Adipocyte (in vitro differentiated cells): ENCODE measurements around the gene IPO5.
"Not testable (repeated sequence)": the region's sequence is repeated elsewhere in the genome, so short reads cannot be mapped to it uniquely, and the experiment has no call there.

Source experiments
- DNase-seq: peaks from one replicate; pipeline ENCODE4 v3.0.0-alpha.2; 2015; ENCODE audit warnings: low read depth
- H3K27me3 ChIP-seq: replicated peaks from 2 replicates; pipeline ENCODE4 v1.7.0; 2013; ENCODE audit warnings: mild to moderate bottlenecking, low read length, moderate library complexity; ENCODE audit not compliant: control insufficient read depth, insufficient read depth
- H3K36me3 ChIP-seq: 2 replicates; pipeline ENCODE4 v1.7.0; 2013; ENCODE audit warnings: low read length, mild to moderate bottlenecking, moderate library complexity; ENCODE audit not compliant: control insufficient read depth, insufficient read depth, severe bottlenecking
- H3K4me1 ChIP-seq: 2 replicates; pipeline ENCODE4 v1.7.0; 2013; ENCODE audit warnings: mild to moderate bottlenecking, low read length, moderate library complexity; ENCODE audit not compliant: control insufficient read depth, insufficient read depth
- H3K4me3 ChIP-seq: 2 replicates; pipeline ENCODE4 v1.7.0; 2013; ENCODE audit warnings: mild to moderate bottlenecking, low read length, moderate library complexity
- H3K9ac ChIP-seq: 2 replicates; pipeline ENCODE4 v1.7.0; 2013; ENCODE audit warnings: mild to moderate bottlenecking, low read length, moderate library complexity
- H3K9me3 ChIP-seq: 2 replicates; pipeline ENCODE4 v1.7.0; 2013; ENCODE audit warnings: mild to moderate bottlenecking, low read length, moderate library complexity; ENCODE audit not compliant: control insufficient read depth

The IPO5 gene

DNA sequence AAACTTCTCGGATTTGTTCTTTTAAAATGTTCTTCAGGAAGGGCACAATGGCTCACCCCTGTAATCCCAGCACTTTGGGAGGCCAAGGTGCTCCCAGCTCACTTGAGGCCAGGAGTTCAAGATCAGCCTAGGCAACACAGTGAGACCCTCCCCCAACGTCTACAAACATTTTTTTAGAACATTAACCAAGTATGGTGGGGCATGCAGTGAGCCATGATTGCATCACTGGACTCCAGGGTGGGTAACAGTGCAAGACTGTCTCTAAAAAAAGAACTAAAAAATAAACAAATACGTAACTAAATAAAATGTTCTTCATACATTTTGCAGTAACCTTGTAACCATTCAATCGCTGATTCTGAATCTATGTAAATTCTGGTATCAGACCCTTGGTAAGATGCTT is 2.1 kb upstream of the IPO5 start:
- no peaks in the 10 kb centered on the region for H3K27me3 ChIP-seq
- peaks cover 16% of the 10 kb centered on the region for H3K4me1 ChIP-seq
- no peak overlapping the region for H3K9ac ChIP-seq
- no peaks in the 10 kb centered on the region for H3K36me3 ChIP-seq
- H3K9me3 ChIP-seq: no peaks in the 10 kb centered on the region
- H3K4me3 ChIP-seq: no peak overlapping the region
- DNase-seq: no peak

DNA sequence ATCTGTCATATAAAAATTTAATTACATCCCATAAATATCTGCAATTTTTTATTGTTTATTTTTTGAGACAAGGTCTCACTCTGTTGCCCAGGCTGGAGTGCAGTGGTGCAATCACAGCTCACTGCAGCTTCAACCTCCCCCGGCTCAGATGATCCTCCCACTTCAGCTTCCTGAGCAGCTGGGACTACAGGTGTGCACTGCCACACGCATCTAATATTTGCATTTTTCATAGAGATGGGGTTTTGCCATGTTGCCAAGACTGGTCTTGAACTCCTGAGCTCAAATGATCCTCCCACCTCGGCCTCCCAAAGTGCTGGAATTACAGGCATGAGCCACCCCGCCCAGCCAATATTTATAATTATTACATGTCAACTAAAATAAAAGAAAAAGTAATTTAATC is 644 bp upstream of the IPO5 start:
- not testable (repeated sequence) for H3K4me3 ChIP-seq, DNase-seq, H3K36me3 ChIP-seq, H3K9ac ChIP-seq, H3K4me1 ChIP-seq, H3K27me3 ChIP-seq, H3K9me3 ChIP-seq

DNA sequence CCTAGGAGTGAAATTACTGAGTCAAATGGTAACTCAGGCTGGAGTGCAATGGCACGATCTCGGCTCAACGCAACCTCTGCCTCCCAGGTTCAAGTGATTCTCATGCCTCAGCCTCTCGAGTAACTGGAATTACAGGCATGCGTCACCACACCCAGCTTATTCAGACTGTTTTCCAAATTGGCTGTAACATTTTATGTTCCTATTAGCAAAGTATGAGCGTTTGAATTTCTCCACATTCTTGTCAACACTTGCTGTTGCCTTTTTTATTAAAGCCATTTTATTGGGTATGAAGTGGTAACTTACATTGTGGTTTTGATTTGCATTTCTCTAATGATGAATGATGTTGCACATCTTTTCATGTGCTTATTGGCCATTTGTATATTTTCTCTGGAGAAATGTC is 7.9 kb downstream of the IPO5 start:
- H3K4me3 ChIP-seq: no peak overlapping the region
- no peaks in the 10 kb centered on the region for H3K9me3 ChIP-seq
- no peaks in the 10 kb centered on the region for H3K36me3 ChIP-seq
- no peaks in the 10 kb centered on the region for H3K4me1 ChIP-seq
- DNase-seq: no peak
- H3K27me3 ChIP-seq: no peaks in the 10 kb centered on the region
- H3K9ac ChIP-seq: no peak overlapping the region

DNA sequence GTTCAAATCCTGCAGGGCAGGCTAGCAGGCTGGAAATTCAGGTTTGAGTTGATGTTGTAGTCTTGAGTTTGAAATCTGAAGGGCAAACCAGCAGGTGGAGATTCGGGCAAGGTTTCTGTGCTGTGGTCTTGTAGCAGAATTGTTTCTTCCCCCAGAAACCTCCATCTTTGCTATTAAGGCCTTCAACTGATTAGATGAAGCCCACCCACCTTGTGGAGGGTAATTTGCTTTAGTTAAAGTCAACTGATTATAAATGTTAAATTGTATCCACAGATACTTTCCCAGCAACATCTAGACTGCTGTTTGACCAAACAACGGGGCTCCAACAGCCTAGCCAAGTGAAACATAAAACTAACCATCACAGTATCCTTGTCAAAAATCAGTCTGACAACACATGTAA is 9.4 kb downstream of the IPO5 start:
- no peaks in the 10 kb centered on the region for H3K27me3 ChIP-seq
- no peak for DNase-seq
- no peaks in the 10 kb centered on the region for H3K9me3 ChIP-seq
- H3K36me3 ChIP-seq: no peaks in the 10 kb centered on the region
- H3K4me3 ChIP-seq: no peak overlapping the region
- no peaks in the 10 kb centered on the region for H3K4me1 ChIP-seq
- H3K9ac ChIP-seq: no peak overlapping the region

DNA sequence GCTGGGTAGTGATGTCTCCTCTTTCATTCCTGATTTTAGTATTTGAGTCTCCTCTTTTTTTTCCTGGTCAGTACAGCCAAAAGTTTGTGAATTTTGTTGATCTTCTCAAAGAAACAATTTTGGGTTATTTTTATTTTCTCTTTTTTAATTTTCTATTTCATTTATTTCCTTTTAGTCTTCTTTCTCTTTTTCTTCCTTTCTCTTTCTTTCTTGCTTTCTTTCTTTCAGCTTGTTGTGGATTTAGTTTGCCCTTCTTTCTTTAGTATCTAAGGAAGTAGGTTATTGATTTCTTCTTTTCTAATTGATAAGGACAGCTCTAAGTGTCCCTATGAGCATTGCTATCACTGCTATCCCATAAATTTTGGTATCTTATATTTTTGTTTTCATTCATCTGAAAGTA is 13.8 kb downstream of the IPO5 start:
- no peak for DNase-seq
- no peak overlapping the region for H3K9ac ChIP-seq
- no peaks in the 10 kb centered on the region for H3K9me3 ChIP-seq
- no peaks in the 10 kb centered on the region for H3K27me3 ChIP-seq
- no peak overlapping the region for H3K4me3 ChIP-seq
- no peaks in the 10 kb centered on the region for H3K36me3 ChIP-seq
- H3K4me1 ChIP-seq: no peaks in the 10 kb centered on the region

DNA sequence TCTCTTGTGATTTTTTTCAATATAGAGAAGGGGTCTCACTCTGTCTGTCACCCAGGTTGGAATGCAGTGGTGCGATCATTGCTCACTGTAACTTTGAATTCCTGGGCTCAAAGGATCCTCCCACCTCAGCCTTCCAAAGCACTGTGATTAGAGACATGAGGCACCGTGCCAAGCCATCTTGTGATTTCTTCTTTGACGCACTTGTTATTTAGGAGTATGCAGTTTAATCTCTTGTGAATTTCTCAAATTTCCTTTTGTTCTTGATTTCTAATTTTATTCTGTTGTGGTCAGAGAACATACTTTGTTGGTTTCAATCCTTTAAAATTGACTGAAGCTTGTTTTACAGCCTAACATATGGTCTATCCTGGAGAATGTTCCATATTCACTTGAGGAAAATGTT is 14.5 kb downstream of the IPO5 start:
- no peak for DNase-seq
- no peaks in the 10 kb centered on the region for H3K27me3 ChIP-seq
- H3K9ac ChIP-seq: no peak overlapping the region
- no peaks in the 10 kb centered on the region for H3K36me3 ChIP-seq
- no peaks in the 10 kb centered on the region for H3K4me1 ChIP-seq
- H3K4me3 ChIP-seq: no peak overlapping the region
- no peaks in the 10 kb centered on the region for H3K9me3 ChIP-seq

DNA sequence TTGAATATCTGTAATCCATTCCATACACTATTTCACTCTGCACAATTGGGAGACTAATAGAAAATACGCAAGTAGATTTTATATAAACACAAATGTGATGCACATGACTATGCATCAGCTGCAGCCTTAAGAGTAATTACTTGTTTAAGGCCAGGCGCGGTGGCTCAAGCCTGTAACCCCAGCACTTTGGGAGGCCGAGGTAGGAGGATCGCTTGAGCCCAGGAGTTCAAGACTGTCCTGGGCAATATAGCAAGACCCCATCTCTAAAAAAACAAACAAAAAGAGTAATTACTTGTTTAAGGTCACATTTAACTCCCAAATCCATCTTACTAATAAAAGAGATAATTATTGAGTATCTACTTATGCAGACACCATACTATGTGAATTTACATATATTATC is 18.0 kb downstream of the IPO5 start:
- H3K4me1 ChIP-seq: peaks cover 9% of the 10 kb centered on the region
- H3K9me3 ChIP-seq: no peaks in the 10 kb centered on the region
- H3K4me3 ChIP-seq: no peak overlapping the region
- H3K36me3 ChIP-seq: no peaks in the 10 kb centered on the region
- H3K27me3 ChIP-seq: no peaks in the 10 kb centered on the region
- no peak for DNase-seq
- no peak overlapping the region for H3K9ac ChIP-seq

DNA sequence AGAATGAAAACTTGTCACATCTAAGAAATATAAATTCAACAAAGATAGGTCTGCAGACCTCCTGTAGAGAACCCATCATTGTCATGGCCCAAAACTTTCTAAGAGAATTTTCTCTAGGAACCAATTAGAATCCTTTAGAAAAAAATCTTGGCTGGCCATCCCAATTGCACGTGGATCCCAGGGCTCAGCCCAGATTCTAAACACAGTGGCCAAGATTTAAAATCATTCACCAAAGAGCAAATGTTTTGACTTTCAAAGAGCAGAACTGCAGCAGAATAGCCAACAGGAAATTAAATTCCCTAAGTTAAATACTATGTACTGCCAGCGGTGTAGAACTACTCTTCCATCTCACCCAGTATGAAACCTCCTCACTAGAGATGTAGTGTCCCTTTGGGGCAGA is 21.3 kb downstream of the IPO5 start:
- DNase-seq: peak; percentile 2
- no peak overlapping the region for H3K4me3 ChIP-seq
- peaks cover 30% of the 10 kb centered on the region for H3K4me1 ChIP-seq
- H3K36me3 ChIP-seq: no peaks in the 10 kb centered on the region
- no peak overlapping the region for H3K9ac ChIP-seq
- no peaks in the 10 kb centered on the region for H3K27me3 ChIP-seq
- H3K9me3 ChIP-seq: no peaks in the 10 kb centered on the region

DNA sequence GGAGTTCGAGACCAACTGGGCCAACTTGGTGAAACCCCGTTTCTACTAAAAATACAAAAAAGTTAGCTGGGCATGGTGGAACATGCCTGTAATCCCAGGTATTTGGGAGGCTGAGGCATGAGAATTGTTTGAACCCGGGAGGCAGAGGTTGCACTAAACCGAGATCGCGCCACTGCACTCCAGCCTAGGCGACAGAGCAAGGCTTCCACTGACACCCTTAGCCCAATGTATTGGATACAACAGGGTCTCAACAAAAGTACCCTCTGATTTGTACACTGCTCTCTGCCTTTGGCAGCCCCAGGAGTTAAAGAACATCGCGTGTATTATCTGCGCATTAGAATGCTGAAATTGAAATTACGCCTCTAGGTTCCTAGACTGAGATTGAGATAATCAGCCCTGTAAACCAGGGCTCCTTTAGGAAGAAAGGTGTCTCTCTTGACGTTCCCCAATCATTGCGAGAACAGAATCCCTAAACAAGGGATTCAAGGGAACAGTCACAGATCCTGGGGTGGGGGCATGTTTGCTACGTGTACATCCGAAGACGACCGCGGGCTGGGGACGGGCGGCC is 21.9 kb downstream of the IPO5 start:
- peaks cover 4% of the 10 kb centered on the region for H3K36me3 ChIP-seq
- peaks cover 31% of the 10 kb centered on the region for H3K4me1 ChIP-seq
- no peaks in the 10 kb centered on the region for H3K9me3 ChIP-seq
- H3K4me3 ChIP-seq: peak overlapping the region; percentile 86
- H3K9ac ChIP-seq: peak overlapping the region; percentile 84
- no peaks in the 10 kb centered on the region for H3K27me3 ChIP-seq
- no peak for DNase-seq

DNA sequence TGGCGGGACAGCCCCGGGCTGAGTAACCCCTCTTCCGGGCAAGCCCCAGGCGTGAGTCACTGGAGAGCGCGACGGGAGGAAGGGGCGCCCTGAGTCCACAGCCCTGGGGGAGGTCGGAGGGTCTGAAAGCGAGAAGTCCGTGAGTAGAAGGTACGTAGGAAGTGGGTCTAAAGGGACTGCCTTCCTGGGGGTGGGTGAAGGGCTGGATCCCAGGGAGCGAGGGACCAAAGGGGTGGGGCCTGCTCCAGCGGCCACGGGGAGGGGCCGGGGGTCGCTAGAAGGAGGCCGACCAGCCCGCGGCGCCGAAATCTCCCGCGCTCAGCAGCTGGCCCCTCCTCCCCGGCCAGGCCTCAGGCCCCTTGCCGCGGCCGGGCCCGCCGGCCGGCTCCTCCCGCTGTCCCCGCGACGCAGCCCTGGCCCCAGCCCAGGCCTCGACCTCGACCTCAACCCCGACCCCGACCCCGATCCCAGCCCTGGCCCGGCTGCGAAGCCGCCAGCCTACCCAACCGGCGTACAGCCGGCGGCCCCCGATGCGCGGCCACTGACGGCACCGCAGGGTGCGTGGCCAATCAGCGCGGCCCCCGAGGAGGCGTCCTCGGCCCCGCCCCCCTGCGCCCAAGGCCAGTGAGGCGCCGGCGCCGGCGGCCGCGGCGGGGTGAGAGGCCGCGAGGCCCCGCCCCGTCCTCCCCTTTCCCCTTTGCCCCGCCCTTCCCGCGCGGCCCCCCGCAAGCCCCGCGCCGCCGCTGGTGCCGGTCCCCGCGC is 22.6 kb downstream of the IPO5 start:
- peak overlapping the region; percentile 93 for H3K4me3 ChIP-seq
- H3K4me1 ChIP-seq: peaks cover 32% of the 10 kb centered on the region
- peak; percentile 97 for DNase-seq

DNA sequence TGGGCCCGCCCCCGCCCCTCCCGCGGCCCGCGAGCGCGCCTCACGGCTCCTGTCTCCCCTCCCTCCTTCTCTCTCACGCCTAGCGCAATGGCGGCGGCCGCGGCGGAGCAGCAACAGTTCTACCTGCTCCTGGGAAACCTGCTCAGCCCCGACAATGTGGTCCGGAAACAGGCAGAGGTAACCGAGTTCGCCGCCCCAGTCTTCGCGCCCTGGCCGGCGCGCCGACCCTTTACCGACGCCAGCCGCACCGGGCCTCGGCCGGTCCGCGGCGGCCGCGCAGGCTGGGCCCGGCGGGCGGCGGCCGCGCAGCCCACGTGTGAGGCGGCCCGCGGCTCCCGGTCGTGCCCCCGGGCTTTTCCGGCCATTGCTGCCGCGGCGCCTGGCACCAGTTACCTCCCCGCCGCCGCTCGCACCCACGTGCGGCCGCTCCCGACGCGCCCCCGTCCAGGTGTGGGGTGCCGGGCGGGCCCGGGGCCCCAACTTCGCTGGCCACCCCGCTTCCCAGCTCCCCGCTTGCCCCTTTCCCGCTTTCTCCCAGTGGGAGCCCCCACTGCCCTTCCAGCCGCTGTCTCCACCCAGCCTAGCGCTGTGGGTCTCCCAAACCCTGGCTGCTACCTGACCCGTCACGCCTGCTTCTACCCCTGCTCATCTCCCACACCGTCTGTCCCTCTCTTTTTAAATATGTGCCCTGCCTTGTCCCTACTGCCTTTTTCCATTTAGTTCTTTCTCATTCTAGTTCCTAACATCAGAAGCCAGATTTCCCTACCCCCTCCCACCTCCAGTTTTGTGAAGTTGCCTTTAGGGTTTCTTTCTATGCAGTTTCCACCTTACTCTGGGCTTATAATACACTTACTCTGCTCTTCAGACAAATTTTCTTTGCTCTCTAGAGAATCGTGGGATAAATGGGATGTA is 23.4 kb downstream of the IPO5 start:
- Histone ChIP-seq H3K4me3 (peak overlapping the region; percentile 93), H3K9ac (peak overlapping the region; percentile 97), H3K36me3 (peaks cover 5% of the 10 kb centered on the region), H3K9me3 (no peaks in the 10 kb centered on the region), H3K4me1 (peaks cover 41% of the 10 kb centered on the region), H3K27me3 (no peaks in the 10 kb centered on the region)
- DNase-seq: peak; percentile 73

More for the DNA sequence above, 22.6 kb downstream of the IPO5 start:
- peaks cover 4% of the 10 kb centered on the region for H3K36me3 ChIP-seq
- H3K27me3 ChIP-seq: no peaks in the 10 kb centered on the region
- no peaks in the 10 kb centered on the region for H3K9me3 ChIP-seq
- H3K9ac ChIP-seq: peak overlapping the region; percentile 97
